NOMO-1 (cell line): Measurements from ENCODE around the gene UBE2A.
A peak's percentile ranks its signal among the peaks of the same experiment; 100 is the strongest.

Experiments
- DNase-seq, 2 experiments: peaks; one replicate each; lab custom pipeline; 2025; ENCODE audit not compliant: unreplicated experiment in 2 of 2; lab: John Stamatoyannopoulos, UW

Gene UBE2A

GRCh38 chrX:119574394-119575266, at the start of gene UBE2A:
Gene UBE2A, plus strand, starts transcription at chrX:119574563. Its CDS starts 149 bp downstream, at chrX:119574712.
- DNase-seq, result peak; percentile 74 to 86

- peak; percentile 67 to 83 for DNase-seq
Measured at GRCh38 chrX:119529345-119530276, 44.8 kb upstream of the UBE2A start.

- DNase-seq, result no peak
Measured at GRCh38 chrX:119537487-119537886, 36.9 kb upstream of the UBE2A start.

GRCh38 chrX:119539872-119540271, 34.5 kb upstream of the UBE2A start:
- no peak for DNase-seq

- DNase-seq, result no peak
Measured at GRCh38 chrX:119541188-119541587, 33.2 kb upstream of the UBE2A start.

- no peak for DNase-seq
Measured at GRCh38 chrX:119549327-119550016, 24.9 kb upstream of the UBE2A start.

- DNase-seq, result no peak
Measured at GRCh38 chrX:119552508-119552907, 21.9 kb upstream of the UBE2A start.

- peak; percentile 93 to 97 for DNase-seq
Measured at GRCh38 chrX:119565107-119565663, 9.2 kb upstream of the UBE2A start, which contains the start of gene STEEP1. Gene STEEP1, minus strand, starts transcription at chrX:119565409. Its CDS starts 54 bp downstream, at chrX:119565355.

- DNase-seq, result no peak
Measured at GRCh38 chrX:119570351-119570835, 4.0 kb upstream of the UBE2A start.

- DNase-seq, result no peak
Measured at GRCh38 chrX:119573222-119573621, 1.1 kb upstream of the UBE2A start.

GRCh38 chrX:119573840-119574393, 446 bp upstream of the UBE2A start:
- no peak for DNase-seq

GRCh38 chrX:119579414-119579813, 5.1 kb downstream of the UBE2A start:
- DNase-seq, result no peak

- DNase-seq, result no peak
Measured at GRCh38 chrX:119583431-119584059, 9.2 kb downstream of the UBE2A start.

GRCh38 chrX:119589810-119590209, 15.4 kb downstream of the UBE2A start:
- no peak for DNase-seq

GRCh38 chrX:119602701-119603255, 28.4 kb downstream of the UBE2A start:
- no peak for DNase-seq

- no peak for DNase-seq
Measured at GRCh38 chrX:119604766-119605463, 30.6 kb downstream of the UBE2A start.

- DNase-seq, result no peak
Measured at GRCh38 chrX:119605464-119606279, 31.3 kb downstream of the UBE2A start.
